HepG2 (cell line): ENCODE measurements around the gene AP4M1. TPM values are rescaled to one million over a fixed set of nuclear protein-coding genes. Genes with fewer than 3 reads are reported as not detected.
A peak's percentile ranks its signal among the peaks of the same experiment; 100 is the strongest.

Source experiments
- HDAC1 ChIP-seq: sonication (generic); formaldehyde crosslinking; IDR thresholded peaks from 2 replicates; pipeline ENCODE4 v1.5.1; 2020; ENCODE audit warnings: mild to moderate bottlenecking, missing genetic modification reagents
- HOXA3 ChIP-seq: sonication (generic); formaldehyde crosslinking; IDR thresholded peaks from 2 replicates; pipeline ENCODE4 v1.5.0; 2020; ENCODE audit warnings: missing genetic modification reagents
- JDP2 ChIP-seq: sonication (generic); formaldehyde crosslinking; IDR thresholded peaks from 2 replicates; pipeline ENCODE4 v1.8.1; 2022; ENCODE audit warnings: missing genetic modification reagents, borderline replicate concordance
- KLF11 ChIP-seq: IDR thresholded peaks from 2 replicates; pipeline ENCODE4 v1.6.1; 2016; ENCODE audit warnings: missing compliant biosample characterization
- KLF13 ChIP-seq: sonication (generic); formaldehyde crosslinking; IDR thresholded peaks from 2 replicates; pipeline ENCODE4 v1.4.0; 2020; ENCODE audit warnings: mild to moderate bottlenecking, missing genetic modification reagents
- MTA3 ChIP-seq: sonication (generic); formaldehyde crosslinking; IDR thresholded peaks from 2 replicates; pipeline ENCODE4 v1.4.0; 2020; ENCODE audit warnings: missing genetic modification reagents
- PHF5A ChIP-seq: IDR thresholded peaks from one replicate; pipeline ENCODE4 v1.6.1; 2018; ENCODE audit warnings: low read depth, missing genetic modification reagents; ENCODE audit not compliant: unreplicated experiment
- RFXANK ChIP-seq: IDR thresholded peaks from 2 replicates; pipeline ENCODE4 v1.6.1; 2016
- TBL1XR1 ChIP-seq: fragments of 150-350 bp; IDR thresholded peaks from 2 replicates; pipeline ENCODE4 v1.6.1; 2014; ENCODE audit warnings: borderline replicate concordance, low read length; ENCODE audit not compliant: partially characterized antibody
- TP53 ChIP-seq: sonication (generic); formaldehyde crosslinking; conservative IDR thresholded peaks from 2 replicates; pipeline ENCODE4 v1.4.0; 2020; ENCODE audit warnings: missing genetic modification reagents
- ZNF138 ChIP-seq: sonication (generic); formaldehyde crosslinking; IDR thresholded peaks from 2 replicates; pipeline ENCODE4 v1.5.0; 2020; ENCODE audit warnings: mild to moderate bottlenecking, low read depth, missing genetic modification reagents
- ZNF616 ChIP-seq: sonication (generic); formaldehyde crosslinking; IDR thresholded peaks from 2 replicates; pipeline ENCODE4 v1.5.0; 2020; ENCODE audit warnings: low read depth, mild to moderate bottlenecking, missing genetic modification reagents
- polyA plus RNA-seq, 8 experiments: library from polyadenylated mRNA; depleted of rRNA in 3 of 8; stranded (reverse) in 7 of 8; unstranded in 1 of 8; fragments of >200 nt; fragmentation: Illumina TruSeq in 4 of 8; extraction: Trizol in 4 of 8; gene quantifications; 2 replicates each; pipeline versions ENCODE4 v1.2.1 to v1.2.3, GENCODE V29; 2011 to 2016; ENCODE audit warnings: low read depth in 4 of 8, missing spikeins in 1 of 8, mixed read lengths in 1 of 8; ENCODE audit not compliant: insufficient read depth in 1 of 8
- total RNA-seq, 5 experiments: library from RNA; depleted of rRNA; stranded (reverse); fragments of >200 nt; fragmentation: Illumina TruSeq; extraction: Trizol; gene quantifications; 2 replicates each; pipeline ENCODE4 v1.2.3, GENCODE V29; 2016; ENCODE audit warnings: low read depth in 1 of 5
- TF ChIP-seq, protein P1 (sequence below): sonication (generic); formaldehyde crosslinking; IDR thresholded peaks from 2 replicates; pipeline ENCODE4 v1.4.0; 2020; ENCODE audit warnings: missing genetic modification reagents
- TF ChIP-seq, protein P2 (sequence below): sonication (generic); formaldehyde crosslinking; IDR thresholded peaks from 2 replicates; pipeline ENCODE4 v1.8.0; 2022; ENCODE audit warnings: missing genetic modification reagents, mild to moderate bottlenecking, inconsistent platforms, borderline replicate concordance
- TF ChIP-seq, protein P3 (sequence below): sonication (generic); formaldehyde crosslinking; IDR thresholded peaks from 2 replicates; pipeline ENCODE4 v1.8.0; 2022; ENCODE audit warnings: mild to moderate bottlenecking, missing genetic modification reagents, moderate library complexity
- TF ChIP-seq, protein P4 (sequence below): sonication (generic); formaldehyde crosslinking; IDR thresholded peaks from 2 replicates; pipeline ENCODE4 v1.4.0; 2020; ENCODE audit warnings: mild to moderate bottlenecking, missing genetic modification reagents
- TF ChIP-seq, protein P5 (sequence below): sonication (generic); formaldehyde crosslinking; IDR thresholded peaks from 2 replicates; pipeline ENCODE4 v1.5.0; 2020; ENCODE audit warnings: mild to moderate bottlenecking, missing genetic modification reagents, borderline replicate concordance

Gene AP4M1
- total and polyA plus RNA-seq, 2 of the 13 experiments (the other 11 are each of a cell fraction or from before 2014, with no cell fraction given), result 6.3 to 9.7 TPM

DNA sequence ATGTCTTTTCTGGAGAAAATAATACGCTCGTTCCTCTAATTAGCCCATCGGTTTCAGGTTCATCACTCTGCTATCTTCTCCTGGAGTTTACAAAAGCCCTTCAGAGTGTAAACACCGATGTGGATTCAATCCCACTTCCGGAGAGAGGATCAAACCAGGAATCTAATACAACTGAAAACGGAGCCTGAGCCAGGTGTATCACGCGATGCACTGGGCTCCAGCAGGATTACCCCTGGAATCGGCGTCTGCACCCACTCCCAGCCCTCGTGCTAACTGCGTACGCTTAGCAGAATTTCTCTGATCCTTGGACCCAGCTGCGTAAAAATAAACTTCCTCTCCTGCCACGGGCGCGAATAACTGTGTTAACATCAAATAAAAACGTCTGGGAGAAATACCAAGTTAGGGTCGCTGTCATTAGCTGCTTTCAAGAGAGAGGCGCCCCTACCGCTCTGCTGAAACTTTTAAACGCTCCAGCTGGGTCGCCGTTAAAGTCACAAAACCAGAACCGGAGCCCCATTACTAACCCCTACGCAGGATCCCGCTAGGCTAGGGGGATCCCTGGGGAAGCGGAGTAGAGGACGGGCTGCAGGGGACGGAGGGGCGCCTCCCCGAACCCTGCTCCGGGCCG is 20.4 kb upstream of the AP4M1 start (continued):
- TF ChIP-seq, protein P1, sequence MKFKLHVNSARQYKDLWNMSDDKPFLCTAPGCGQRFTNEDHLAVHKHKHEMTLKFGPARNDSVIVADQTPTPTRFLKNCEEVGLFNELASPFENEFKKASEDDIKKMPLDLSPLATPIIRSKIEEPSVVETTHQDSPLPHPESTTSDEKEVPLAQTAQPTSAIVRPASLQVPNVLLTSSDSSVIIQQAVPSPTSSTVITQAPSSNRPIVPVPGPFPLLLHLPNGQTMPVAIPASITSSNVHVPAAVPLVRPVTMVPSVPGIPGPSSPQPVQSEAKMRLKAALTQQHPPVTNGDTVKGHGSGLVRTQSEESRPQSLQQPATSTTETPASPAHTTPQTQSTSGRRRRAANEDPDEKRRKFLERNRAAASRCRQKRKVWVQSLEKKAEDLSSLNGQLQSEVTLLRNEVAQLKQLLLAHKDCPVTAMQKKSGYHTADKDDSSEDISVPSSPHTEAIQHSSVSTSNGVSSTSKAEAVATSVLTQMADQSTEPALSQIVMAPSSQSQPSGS (CRISPR knock-in tag), result no peak
- 0 out of 2 replicates have a peak, but pooled peaks have one; percentile 14 for TF ChIP-seq TP53 (CRISPR knock-in tag)
- TF ChIP-seq, protein P2, sequence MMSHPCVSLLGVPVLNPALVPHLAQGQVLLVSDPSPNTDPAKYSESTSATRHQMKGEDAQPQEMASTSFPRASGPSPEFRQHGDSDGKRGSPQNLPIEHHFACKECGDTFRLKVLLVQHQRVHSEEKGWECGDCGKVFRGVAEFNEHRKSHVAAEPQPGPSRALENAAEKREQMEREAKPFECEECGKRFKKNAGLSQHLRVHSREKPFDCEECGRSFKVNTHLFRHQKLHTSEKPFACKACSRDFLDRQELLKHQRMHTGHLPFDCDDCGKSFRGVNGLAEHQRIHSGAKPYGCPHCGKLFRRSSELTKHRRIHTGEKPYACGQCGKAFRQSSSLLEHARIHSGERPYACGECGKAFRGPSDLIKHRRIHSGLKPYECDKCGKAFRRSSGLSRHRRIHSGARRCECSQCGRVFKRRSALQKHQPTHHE, result no peak
- no peak for TF ChIP-seq HOXA3 (CRISPR knock-in tag)
- no peak for TF ChIP-seq JDP2 (CRISPR knock-in tag)
- no peak for TF ChIP-seq ZNF616
- TF ChIP-seq RFXANK, result no peak
- no peak for TF ChIP-seq KLF13
- no peak for TF ChIP-seq PHF5A (CRISPR knock-in tag)
- no peak for TF ChIP-seq ZNF138 (CRISPR knock-in tag)
- no peak for TF ChIP-seq KLF11 (CRISPR knock-in tag)
- TF ChIP-seq TBL1XR1, result no peak
- TF ChIP-seq, protein P3, sequence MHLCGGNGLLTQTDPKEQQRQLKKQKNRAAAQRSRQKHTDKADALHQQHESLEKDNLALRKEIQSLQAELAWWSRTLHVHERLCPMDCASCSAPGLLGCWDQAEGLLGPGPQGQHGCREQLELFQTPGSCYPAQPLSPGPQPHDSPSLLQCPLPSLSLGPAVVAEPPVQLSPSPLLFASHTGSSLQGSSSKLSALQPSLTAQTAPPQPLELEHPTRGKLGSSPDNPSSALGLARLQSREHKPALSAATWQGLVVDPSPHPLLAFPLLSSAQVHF (CRISPR knock-in tag), result no peak
- no peak for TF ChIP-seq HDAC1 (CRISPR knock-in tag)
- TF ChIP-seq MTA3 (CRISPR knock-in tag), result no peak
- TF ChIP-seq, protein P4, sequence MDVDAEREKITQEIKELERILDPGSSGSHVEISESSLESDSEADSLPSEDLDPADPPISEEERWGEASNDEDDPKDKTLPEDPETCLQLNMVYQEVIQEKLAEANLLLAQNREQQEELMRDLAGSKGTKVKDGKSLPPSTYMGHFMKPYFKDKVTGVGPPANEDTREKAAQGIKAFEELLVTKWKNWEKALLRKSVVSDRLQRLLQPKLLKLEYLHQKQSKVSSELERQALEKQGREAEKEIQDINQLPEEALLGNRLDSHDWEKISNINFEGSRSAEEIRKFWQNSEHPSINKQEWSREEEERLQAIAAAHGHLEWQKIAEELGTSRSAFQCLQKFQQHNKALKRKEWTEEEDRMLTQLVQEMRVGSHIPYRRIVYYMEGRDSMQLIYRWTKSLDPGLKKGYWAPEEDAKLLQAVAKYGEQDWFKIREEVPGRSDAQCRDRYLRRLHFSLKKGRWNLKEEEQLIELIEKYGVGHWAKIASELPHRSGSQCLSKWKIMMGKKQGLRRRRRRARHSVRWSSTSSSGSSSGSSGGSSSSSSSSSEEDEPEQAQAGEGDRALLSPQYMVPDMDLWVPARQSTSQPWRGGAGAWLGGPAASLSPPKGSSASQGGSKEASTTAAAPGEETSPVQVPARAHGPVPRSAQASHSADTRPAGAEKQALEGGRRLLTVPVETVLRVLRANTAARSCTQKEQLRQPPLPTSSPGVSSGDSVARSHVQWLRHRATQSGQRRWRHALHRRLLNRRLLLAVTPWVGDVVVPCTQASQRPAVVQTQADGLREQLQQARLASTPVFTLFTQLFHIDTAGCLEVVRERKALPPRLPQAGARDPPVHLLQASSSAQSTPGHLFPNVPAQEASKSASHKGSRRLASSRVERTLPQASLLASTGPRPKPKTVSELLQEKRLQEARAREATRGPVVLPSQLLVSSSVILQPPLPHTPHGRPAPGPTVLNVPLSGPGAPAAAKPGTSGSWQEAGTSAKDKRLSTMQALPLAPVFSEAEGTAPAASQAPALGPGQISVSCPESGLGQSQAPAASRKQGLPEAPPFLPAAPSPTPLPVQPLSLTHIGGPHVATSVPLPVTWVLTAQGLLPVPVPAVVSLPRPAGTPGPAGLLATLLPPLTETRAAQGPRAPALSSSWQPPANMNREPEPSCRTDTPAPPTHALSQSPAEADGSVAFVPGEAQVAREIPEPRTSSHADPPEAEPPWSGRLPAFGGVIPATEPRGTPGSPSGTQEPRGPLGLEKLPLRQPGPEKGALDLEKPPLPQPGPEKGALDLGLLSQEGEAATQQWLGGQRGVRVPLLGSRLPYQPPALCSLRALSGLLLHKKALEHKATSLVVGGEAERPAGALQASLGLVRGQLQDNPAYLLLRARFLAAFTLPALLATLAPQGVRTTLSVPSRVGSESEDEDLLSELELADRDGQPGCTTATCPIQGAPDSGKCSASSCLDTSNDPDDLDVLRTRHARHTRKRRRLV (CRISPR knock-in tag), result no peak
- TF ChIP-seq, protein P5, sequence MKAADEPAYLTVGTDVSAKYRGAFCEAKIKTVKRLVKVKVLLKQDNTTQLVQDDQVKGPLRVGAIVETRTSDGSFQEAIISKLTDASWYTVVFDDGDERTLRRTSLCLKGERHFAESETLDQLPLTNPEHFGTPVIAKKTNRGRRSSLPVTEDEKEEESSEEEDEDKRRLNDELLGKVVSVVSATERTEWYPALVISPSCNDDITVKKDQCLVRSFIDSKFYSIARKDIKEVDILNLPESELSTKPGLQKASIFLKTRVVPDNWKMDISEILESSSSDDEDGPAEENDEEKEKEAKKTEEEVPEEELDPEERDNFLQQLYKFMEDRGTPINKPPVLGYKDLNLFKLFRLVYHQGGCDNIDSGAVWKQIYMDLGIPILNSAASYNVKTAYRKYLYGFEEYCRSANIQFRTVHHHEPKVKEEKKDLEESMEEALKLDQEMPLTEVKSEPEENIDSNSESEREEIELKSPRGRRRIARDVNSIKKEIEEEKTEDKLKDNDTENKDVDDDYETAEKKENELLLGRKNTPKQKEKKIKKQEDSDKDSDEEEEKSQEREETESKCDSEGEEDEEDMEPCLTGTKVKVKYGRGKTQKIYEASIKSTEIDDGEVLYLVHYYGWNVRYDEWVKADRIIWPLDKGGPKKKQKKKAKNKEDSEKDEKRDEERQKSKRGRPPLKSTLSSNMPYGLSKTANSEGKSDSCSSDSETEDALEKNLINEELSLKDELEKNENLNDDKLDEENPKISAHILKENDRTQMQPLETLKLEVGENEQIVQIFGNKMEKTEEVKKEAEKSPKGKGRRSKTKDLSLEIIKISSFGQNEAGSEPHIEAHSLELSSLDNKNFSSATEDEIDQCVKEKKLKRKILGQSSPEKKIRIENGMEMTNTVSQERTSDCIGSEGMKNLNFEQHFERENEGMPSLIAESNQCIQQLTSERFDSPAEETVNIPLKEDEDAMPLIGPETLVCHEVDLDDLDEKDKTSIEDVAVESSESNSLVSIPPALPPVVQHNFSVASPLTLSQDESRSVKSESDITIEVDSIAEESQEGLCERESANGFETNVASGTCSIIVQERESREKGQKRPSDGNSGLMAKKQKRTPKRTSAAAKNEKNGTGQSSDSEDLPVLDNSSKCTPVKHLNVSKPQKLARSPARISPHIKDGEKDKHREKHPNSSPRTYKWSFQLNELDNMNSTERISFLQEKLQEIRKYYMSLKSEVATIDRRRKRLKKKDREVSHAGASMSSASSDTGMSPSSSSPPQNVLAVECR (CRISPR knock-in tag), result no peak
